DOHH2 (cell line): Measurements from ENCODE around the gene MUC2.

Source experiments
- H3F3A ChIP-seq: fragments of 200-600 bp; sonication (generic), shearing (Covaris generic); 2 replicates; pipeline ENCODE4 v1.6.0; 2016; ENCODE audit warnings: antibody characterized with exemption, mild to moderate bottlenecking; ENCODE audit not compliant: control insufficient read depth, insufficient read depth
- H3K27ac ChIP-seq: fragments of 200-600 bp; sonication (generic); 2 replicates; pipeline ENCODE4 v1.5.1; 2014; ENCODE audit warnings: low read depth, mild to moderate bottlenecking, low read length, moderate library complexity
- H3K27me3 ChIP-seq: fragments of 200-600 bp; sonication (generic); 2 replicates; pipeline ENCODE4 v1.6.1; 2014; ENCODE audit warnings: mild to moderate bottlenecking, low read length, mixed read lengths; ENCODE audit not compliant: control insufficient read depth
- H3K36me3 ChIP-seq: fragments of 200-600 bp; sonication (generic); 2 replicates; pipeline ENCODE4 v1.6.1; 2014; ENCODE audit warnings: mild to moderate bottlenecking, low read length, moderate library complexity, mixed read lengths; ENCODE audit not compliant: control insufficient read depth
- H3K4me1 ChIP-seq: fragments of 200-600 bp; sonication (generic); 2 replicates; pipeline ENCODE4 v1.6.1; 2014; ENCODE audit warnings: mild to moderate bottlenecking, low read length, mixed read lengths; ENCODE audit not compliant: control insufficient read depth
- H3K4me2 ChIP-seq: fragments of 200-600 bp; sonication (generic); 2 replicates; pipeline ENCODE4 v1.6.0; 2014; ENCODE audit warnings: mild to moderate bottlenecking, low read length, moderate library complexity
- H3K4me3 ChIP-seq: fragments of 200-600 bp; sonication (generic); 2 replicates; pipeline ENCODE4 v1.5.1; 2014; ENCODE audit warnings: mild to moderate bottlenecking, low read length, mixed read lengths
- H3K79me2 ChIP-seq: fragments of 200-600 bp; sonication (generic); 2 replicates; pipeline ENCODE4 v1.6.1; 2014; ENCODE audit warnings: mild to moderate bottlenecking, low read length, mixed read lengths; ENCODE audit not compliant: control insufficient read depth
- H3K9me2 ChIP-seq: fragments of 200-600 bp; sonication (generic); replicated peaks from 2 replicates; pipeline ENCODE4 v1.6.1; 2014; ENCODE audit warnings: mild to moderate bottlenecking, low read length, mixed read lengths; ENCODE audit not compliant: control insufficient read depth
- H3K9me3 ChIP-seq: fragments of 200-600 bp; sonication (generic); 2 replicates; pipeline ENCODE4 v1.6.1; 2014; ENCODE audit warnings: antibody characterized with exemption, low read length, mixed read lengths; ENCODE audit not compliant: control insufficient read depth, insufficient read depth
- H4K20me1 ChIP-seq: fragments of 200-600 bp; sonication (generic); 2 replicates; pipeline ENCODE4 v1.6.0; 2014; ENCODE audit warnings: low read depth, mild to moderate bottlenecking, antibody characterized with exemption, low read length, moderate library complexity; ENCODE audit not compliant: control insufficient read depth, insufficient read depth
- EZH2phosphoT487 ChIP-seq: fragments of 200-600 bp; sonication (generic); IDR thresholded peaks from 2 replicates; pipeline ENCODE4 v1.6.1; 2017; ENCODE audit warnings: borderline replicate concordance, mild to moderate bottlenecking, antibody characterized with exemption, low read length, moderate library complexity, mixed read lengths
- TF ChIP-seq, protein P1 (sequence below): fragments of 200-600 bp; sonication (generic); IDR thresholded peaks from one replicate; pipeline ENCODE4 v1.5.1; 2014; ENCODE audit warnings: antibody characterized with exemption, mild to moderate bottlenecking, low read depth, low read length; ENCODE audit not compliant: poor library complexity, severe bottlenecking

MUC2 gene

DNA sequence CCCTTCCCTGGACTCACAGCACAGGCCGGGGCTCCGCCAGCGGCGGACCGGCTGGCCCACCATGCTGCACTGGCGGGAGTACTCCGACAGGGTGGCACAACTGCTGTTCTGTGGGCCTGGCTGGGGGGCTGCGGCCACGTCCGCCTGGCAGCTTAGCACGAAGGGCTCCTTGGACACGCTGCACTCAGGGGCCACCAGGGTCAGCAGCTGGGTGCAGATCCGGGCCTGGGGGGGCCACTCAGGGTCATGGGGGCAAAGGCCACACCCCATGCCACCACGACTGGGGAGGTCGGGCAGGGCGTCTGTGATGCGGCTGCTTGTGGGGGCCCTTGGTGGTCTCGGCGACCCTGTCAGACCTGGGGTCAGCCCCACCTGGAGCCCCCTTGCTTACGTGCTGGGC is 44.1 kb upstream of the MUC2 start:
- H3K4me1 ChIP-seq, result no peaks in the 10 kb centered on the region

DNA sequence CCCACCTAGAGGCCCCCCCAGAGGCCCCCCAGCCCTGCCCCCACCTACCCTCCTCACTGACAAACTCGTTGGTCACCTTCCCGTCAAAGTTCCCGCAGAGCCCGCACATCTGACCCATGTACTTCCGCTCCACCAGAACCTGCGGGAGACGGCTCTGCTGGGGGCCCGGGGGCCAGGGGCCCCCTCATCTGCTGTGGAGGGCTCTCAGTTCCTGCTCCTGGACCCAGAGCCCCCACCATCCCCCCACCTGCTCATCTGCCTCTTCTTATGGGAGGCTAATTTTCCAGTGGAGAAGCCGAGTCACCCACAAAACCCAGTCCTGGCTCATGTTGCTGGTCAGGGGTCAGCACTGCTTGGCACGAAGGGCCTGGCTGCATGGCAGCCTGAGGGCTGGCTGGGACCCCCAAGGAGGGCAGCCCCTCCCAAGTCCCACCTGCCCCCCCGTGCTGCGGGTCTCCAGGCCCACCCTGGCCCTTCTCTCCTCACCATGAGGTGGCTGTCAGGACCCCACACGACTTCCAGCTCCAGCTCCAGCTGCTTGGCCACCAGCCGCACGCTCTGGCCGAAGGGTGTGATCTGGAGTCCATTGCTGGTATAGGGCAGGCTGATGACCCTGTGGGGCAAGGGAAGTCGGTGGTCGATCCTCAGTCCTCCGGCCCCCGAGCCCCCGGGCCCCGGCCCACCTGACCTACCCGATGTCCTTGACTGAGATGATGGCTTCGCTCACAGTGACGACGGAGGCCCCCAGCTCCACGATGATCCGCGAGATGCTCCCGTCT is 43.4 kb upstream of the MUC2 start:
- Histone ChIP-seq H3K4me2 (no peak overlapping the region), H3K4me3 (no peak overlapping the region), H3F3A (no peaks in the 10 kb centered on the region), H3K4me1 (no peaks in the 10 kb centered on the region), H3K9me2 (no peaks in the 10 kb centered on the region), H3K79me2 (no peaks in the 10 kb centered on the region), H3K36me3 (no peaks in the 10 kb centered on the region), H4K20me1 (no peaks in the 10 kb centered on the region), H3K9me3 (no peaks in the 10 kb centered on the region), H3K27ac (no peak overlapping the region), H3K27me3 (no peaks in the 10 kb centered on the region)
- TF ChIP-seq, protein P1, sequence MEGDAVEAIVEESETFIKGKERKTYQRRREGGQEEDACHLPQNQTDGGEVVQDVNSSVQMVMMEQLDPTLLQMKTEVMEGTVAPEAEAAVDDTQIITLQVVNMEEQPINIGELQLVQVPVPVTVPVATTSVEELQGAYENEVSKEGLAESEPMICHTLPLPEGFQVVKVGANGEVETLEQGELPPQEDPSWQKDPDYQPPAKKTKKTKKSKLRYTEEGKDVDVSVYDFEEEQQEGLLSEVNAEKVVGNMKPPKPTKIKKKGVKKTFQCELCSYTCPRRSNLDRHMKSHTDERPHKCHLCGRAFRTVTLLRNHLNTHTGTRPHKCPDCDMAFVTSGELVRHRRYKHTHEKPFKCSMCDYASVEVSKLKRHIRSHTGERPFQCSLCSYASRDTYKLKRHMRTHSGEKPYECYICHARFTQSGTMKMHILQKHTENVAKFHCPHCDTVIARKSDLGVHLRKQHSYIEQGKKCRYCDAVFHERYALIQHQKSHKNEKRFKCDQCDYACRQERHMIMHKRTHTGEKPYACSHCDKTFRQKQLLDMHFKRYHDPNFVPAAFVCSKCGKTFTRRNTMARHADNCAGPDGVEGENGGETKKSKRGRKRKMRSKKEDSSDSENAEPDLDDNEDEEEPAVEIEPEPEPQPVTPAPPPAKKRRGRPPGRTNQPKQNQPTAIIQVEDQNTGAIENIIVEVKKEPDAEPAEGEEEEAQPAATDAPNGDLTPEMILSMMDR, result no peak
- no peak for TF ChIP-seq EZH2phosphoT487

More for the DNA sequence above, 44.1 kb upstream of the MUC2 start:
- Histone ChIP-seq H3K4me3 (no peak overlapping the region), H3K9me2 (no peaks in the 10 kb centered on the region), H3F3A (no peaks in the 10 kb centered on the region), H3K36me3 (no peaks in the 10 kb centered on the region), H3K4me2 (no peak overlapping the region), H3K27ac (no peak overlapping the region), H3K9me3 (no peaks in the 10 kb centered on the region), H3K79me2 (no peaks in the 10 kb centered on the region), H4K20me1 (no peaks in the 10 kb centered on the region), H3K27me3 (no peaks in the 10 kb centered on the region)
- TF ChIP-seq EZH2phosphoT487, result no peak
- TF ChIP-seq, protein P1, result no peak

DNA sequence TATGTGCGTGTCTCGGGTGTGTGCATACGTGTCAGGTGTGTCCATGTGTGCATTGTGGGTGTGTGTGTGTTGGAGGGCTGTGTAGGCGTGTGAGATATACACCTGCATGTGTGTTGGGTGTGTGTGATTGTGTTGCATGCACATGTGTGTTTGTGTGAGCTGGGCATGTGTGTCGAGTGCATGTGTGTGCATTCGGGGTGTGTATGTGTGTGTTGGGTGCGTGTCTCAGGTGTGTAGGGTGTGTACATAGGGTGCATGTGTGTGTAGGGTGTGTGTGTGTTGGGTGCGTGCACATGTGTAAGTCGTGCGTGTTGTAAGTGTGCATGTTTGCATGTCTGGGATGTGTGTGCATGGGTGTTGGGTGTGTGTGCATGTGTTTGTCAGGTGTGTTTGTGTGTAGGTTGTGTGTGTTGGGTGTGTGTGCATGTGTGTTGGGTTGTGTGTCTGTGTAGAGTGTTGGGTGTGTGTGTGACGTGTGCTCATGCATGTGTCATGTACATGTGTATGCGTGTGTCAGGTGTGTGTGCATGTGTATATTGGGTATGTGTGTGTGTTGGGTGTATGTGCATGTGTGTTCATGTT is 42.3 kb upstream of the MUC2 start:
- Histone ChIP-seq H3K9me2 (no peaks in the 10 kb centered on the region), H4K20me1 (no peaks in the 10 kb centered on the region), H3K27ac (no peak overlapping the region), H3K9me3 (no peaks in the 10 kb centered on the region), H3F3A (no peaks in the 10 kb centered on the region), H3K4me1 (no peaks in the 10 kb centered on the region), H3K4me3 (no peak overlapping the region), H3K27me3 (no peaks in the 10 kb centered on the region), H3K79me2 (no peaks in the 10 kb centered on the region), H3K36me3 (no peaks in the 10 kb centered on the region), H3K4me2 (no peak overlapping the region)
- no peak for TF ChIP-seq EZH2phosphoT487
- TF ChIP-seq, protein P1, result no peak
